NCI-H446 treated with DMSO at 0.1 percent for 48 hours (cell line): ENCODE measurements around the gene NOS1AP.

ENCODE experiments used
- DNase-seq: peaks from one replicate; lab custom pipeline; 2025; lab: John Stamatoyannopoulos, UW

Gene NOS1AP

GRCh38 chr1:162090378-162090777, 20.9 kb downstream of the NOS1AP start:
- DNase-seq, result no peak

DNA sequence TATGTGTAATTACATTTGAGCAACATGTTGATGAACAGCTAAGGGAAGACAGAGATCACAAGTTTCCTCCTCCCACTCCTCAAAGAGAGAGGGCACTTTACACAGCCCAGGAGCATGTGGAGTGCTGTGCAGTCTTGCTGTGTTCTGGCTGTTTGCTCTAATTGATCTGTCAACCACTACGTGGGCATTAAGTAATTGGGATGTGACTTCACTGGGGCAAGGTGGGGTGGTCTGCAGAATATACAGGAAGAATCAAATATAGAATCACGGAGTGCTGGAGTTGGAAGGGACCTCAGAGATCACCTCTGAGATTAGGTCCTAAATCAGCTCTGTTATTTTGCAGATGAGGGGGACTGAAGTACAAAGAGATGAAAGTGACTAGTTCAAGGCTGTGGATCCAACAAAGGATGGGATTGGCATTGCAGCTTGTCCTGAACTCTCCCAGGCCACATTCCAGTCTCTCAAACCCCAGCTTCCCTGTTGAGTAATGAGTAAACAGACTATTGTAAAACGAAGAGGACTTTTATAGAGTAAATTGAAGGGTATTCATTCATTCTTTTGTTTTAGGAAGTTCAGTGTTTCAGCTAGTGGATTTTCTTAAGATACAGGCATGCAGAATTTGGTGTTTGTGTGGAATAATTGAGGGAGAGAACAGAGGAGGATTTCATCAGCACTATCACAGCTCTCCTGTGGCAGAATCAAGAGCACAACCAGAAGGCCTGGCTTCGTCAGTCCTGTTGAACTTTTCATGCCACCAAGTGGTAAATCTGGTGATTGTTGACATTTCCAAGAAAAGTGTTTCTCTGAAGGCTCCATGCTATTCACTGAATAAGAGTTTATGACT, 22.4 kb downstream of the NOS1AP start:
- no peak for DNase-seq

DNA sequence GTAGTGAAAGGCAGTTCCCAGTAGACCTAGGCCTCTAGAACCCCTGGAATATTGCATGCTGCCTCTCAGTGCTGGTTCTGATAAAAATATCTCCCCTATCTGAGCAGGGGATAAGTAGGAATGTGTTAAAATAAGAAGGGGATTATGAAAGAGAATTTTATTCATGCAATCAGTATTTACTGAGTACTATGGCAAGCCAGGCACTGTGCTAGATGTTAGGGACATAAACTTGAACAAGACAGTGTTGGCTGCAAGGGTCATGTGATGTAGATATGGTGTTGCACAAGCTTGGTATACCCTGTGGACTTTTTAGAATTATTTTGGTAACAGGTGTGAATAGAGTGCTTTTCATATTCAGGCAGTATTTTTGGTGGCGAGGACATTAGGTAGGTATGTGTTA, 23.6 kb downstream of the NOS1AP start:
- no peak for DNase-seq

- no peak for DNase-seq
These were observed 24.8 kb downstream of the NOS1AP start for GRCh38 chr1:162094271-162094670.

DNA sequence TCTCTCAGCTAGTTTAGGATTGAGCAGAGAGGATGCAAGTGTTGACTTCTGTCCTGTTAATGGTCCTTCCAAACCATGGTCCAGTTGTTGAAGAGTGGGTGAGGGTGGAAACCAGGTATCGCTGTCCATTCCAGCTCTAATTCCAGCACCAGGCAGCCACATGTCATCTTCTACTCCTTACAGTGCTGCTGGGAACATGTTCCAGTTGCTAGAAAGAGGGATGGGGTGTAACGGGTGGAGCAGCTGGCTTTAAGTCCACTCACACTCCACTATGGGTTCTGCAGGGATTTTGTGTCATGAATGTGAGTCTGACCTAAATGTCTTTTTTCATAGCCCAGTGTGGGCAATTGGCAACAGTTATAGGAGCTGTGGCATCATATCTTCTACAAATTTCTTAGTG, 25.2 kb downstream of the NOS1AP start:
- no peak for DNase-seq

DNA sequence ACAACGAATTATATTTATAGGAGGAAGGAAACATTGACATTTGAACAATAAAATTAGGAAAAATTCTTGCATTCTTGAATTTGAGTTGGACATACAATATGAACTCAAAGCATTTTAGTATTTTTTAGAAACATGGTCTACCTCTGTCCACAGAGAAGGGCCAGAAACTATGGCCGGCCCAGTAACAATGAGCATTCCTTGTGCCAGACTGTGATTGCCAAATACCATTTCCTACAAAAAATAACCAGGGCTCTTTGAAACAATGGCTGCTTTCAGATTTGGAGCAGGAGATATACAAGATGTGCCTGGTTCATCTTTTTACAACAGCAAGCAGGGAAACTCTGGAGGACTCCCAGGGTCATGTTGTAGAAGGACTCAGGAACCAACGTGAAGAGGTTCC, 38.4 kb downstream of the NOS1AP start:
- no peak for DNase-seq

- no peak for DNase-seq
These were observed 38.9 kb downstream of the NOS1AP start for GRCh38 chr1:162108426-162108825.

- no peak for DNase-seq
These were observed 41.4 kb downstream of the NOS1AP start for GRCh38 chr1:162110910-162111309.

GRCh38 chr1:162111572-162111971, 42.1 kb downstream of the NOS1AP start:
- DNase-seq, result no peak

DNA sequence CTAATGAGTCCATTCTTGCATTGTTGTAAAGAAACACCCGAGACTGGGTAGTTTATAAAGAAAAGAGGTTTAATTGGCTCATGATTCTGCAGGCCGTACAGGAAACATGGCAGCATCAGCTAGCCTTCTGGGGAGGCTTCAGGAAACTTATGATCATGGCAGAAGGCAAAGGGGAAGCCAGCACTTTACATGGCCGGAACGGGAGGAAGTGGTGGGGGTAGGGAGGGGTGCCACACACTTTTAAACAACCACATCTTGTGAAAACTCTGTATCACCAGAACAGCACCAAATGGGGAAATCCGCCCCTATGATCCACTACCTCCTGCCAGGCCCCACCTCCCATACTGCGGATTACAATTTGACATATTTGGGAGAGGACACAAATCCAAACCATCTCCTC, 43.9 kb downstream of the NOS1AP start:
- no peak for DNase-seq

DNA sequence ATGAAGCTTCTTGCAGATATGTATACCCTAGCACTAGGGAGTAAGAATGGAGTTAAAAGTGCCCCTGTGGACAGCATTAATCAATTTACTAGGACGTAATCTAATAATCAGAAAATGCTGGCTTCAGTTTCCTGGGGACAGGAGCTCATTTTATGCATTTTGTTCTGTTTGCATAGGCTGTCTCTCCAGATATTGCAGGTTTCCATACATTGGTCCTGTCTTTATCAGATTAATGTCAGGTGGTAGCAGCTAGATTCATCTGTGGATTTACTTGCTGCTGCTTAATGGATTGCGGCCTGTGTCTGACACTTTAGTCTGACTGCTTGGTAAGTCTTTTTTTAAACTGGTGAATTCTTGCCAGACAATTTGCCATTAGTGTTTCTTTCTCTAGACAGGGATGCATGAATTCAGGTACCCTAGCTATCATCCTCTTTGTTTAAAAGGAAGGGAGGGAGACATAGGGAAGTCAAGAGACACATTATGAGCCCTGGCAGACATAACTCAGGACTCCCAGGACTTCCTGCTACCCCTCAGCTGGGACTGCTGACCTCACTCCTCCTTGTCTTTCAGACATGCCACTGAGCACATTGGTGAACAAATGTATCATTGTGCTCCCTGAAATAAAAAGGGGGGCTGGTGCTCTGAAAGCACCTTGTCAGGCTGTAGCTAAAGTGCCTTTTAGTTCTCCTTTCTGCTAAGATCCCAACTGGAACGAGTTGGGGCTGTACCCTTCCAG, 47.7 kb downstream of the NOS1AP start:
- no peak for DNase-seq

GRCh38 chr1:162118063-162118462, 48.6 kb downstream of the NOS1AP start:
- no peak for DNase-seq

DNA sequence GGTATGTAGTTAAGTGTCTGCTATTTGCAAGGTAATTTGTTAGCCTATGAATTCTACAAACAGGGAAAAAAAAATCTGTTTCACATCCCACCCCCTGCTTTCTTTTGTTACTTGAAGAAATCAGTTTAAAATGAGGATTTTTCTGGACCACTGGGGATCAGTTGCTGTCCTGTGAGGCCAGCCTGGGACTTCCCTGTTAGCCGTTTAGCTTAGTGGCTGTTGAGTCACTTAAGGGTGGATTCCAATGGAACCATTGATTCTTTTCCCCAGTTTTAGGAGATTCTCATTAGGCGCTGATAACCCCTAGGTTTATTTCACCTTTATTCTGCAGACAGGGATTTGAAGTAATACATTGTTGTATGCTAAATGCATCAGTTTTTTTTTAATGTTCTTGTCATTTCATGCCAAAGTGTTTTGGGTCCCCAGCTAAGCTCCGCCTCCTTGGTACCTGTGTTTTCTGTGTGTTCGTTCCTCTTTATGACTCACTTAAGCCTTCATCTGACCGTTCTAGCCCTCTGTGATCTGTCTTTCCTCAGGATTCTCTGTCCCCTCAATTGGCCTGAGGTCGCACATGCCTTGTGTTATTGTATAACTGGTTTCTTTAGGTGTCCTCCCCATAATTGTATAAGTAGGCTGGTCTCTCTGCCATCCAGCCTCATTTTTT, 59.3 kb downstream of the NOS1AP start:
- no peak for DNase-seq

DNA sequence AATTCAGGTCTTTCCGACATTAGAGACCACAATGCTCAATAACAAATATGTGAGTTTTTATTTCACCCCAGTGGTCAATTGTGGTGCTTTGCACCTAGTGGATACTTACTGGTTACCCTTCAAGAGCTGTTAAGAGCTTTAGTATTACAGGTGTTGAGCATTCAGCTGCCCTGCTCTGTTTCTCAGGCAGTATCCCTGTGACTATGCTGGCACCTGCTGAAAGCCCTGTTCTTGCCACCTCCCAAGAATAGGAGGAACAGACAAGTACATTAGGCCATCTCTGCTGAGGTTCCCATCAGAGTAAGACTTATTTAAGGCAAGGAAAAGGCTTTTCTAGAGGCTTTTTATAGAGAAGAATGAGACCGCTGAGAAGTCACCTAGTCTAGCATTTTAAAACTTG, 60.8 kb downstream of the NOS1AP start:
- DNase-seq, result no peak

DNA sequence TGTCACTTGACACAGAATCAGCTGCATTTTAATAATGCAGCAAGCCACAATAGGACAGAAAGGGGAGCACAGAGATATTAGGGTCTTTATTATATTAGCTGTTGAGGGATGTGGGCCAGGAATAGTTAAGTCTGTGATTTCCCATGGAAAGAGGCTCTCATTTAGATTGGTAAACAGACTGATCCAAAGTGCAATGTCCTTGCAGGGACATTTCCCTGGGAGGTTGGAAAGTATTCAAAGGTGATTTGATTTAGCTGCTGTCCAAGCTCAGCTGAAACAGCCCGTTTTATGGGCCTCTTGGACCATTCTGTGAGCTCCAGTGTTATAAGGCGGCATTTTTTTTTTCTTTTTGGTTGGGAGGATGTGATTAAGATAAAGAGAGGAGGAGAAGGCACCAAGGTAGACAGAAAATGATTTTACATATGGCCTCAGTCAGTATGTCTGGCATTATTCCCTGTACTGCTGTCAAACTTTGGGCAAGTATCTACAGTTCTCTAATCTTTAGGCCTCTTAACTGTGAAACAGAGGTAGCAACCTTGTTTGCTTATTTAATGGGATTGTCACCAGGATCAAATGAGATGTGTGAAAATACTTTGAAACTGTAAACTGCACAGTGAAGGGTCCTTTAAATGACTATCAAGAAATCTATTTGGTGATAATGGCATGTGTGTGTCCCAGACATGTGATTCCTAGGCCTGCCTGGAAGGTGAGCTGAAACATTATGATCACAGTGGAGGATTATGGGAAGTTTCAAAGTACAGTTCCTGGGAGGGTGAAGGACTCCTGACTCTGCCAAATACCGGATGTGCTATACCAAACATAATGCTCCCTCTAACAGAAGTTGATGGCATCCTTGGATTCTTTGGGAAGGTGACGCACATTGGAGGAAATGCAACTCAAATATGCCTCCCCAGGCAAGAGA, 62.2 kb downstream of the NOS1AP start:
- DNase-seq, result no peak

GRCh38 chr1:162133566-162133965, 64.1 kb downstream of the NOS1AP start:
- peak; percentile 1 for DNase-seq

DNA sequence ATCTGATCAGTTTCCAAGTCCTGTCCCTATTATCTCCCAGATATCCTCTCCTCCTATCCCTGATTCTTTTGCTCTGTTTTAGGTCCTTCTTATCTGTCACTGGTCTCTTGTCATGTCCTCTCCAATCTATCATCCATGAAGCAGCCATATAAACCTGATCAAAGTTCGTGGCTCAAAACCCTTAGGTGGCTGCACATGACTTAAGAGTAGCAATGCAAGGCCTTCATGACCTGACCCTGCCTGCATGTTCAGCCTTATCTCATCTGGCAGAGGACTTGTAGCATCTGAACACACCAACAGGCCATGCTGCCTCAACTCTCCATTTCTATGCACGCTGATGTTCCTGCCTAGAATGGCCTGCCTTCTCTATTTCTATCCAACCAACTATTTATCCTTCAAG, 65.2 kb downstream of the NOS1AP start:
- no peak for DNase-seq

DNA sequence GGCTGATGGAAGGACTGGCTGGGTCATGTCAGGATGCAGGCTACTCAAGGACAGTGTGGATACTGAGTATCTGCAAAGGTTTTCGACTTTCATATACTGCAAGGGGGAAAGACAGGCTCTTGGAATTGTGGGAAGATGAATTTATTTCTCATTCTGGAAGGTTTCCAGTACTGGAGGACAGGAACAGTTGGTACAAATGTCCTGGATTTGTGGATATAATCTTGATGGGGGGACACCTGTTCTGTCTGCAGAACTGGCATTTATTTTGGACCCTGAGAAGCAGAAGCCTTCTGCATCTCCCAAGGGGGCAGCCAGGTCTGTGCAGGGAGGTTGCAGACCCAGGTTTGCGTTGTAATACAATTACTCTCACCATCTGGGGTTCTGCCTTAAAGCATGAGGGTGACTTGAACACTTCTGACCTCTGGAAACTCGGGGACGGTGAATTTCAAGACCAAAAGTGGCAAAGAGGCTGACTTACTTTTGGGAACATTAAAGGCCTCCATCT, 65.8 kb downstream of the NOS1AP start:
- DNase-seq, result no peak

DNA sequence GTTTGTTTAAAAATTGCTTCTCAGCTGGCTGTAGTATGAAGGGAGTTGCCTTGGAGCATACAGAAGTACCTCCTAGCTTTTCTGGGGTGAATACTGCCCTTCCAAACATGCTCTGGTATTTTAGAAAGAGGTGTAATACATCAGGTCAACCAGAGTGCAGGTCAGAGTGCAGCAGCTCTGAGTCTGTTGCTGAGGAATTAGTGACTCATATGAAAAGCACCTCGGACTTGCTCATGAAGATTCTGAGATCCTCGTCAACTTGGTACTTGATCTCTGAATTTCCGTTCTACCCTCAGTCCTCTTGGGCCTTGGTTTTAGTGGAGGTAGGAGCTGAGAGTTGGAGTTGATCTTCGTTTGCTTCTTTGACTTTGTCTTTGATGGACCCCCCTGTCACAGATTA, 67.3 kb downstream of the NOS1AP start:
- DNase-seq, result no peak

- DNase-seq, result no peak
These were observed 67.9 kb downstream of the NOS1AP start for GRCh38 chr1:162137179-162137960.

DNA sequence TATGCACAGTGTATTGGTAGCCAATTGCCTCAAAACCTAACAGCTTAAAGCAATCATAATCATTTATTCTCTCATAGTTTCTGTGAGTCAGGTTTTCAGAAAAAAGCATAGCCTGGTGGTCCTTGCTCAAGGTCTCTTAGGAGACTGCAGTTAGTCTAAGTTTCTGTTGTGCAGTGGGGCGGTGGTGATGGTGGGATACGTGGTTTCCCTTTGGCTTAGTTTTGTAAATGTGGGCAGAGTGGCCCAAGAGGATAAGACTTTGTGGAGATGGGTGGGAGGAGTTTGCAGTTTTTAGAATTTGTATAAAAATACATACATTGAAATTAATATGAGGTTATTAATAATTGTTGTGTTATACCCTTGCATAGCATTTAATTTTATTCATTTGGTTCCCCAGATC, 68.6 kb downstream of the NOS1AP start:
- DNase-seq, result no peak
